IMR-90 (cell line): ENCODE measurements around the gene MCTP1. TPM values are rescaled to one million over a fixed set of nuclear protein-coding genes. Genes with fewer than 3 reads are reported as not detected.

ENCODE experiments used
- ATAC-seq: fragments of 200-7000 bp; cut with Tn5 transposase; 2 replicates; pipeline ENCODE4 v1.9.1; 2020; ENCODE audit warnings: low read depth, mild to moderate bottlenecking, moderate library complexity
- BruUV-seq: library from RNA; stranded (reverse); fragments of 400-500 nt; replicated peaks from 2 replicates; lab custom pipeline; 2021; lab: Mats Ljungman, UMichigan
- CTCF ChIA-PET: fragments of 300-600 bp; formaldehyde crosslinking; extraction: SDS; loops from one replicate; lab custom pipeline; 2021; ENCODE audit warnings: antibody characterized with exemption; lab: Yijun Ruan, JAX
- POLR2A ChIA-PET: fragments of 300-600 bp; sonication (Branson Sonifier 250); formaldehyde crosslinking; loops from one replicate; lab custom pipeline; 2022; ENCODE audit warnings: antibody characterized with exemption; ENCODE audit not compliant: unreplicated experiment; lab: Charles Lee
- DNase-seq: peaks from one replicate; pipeline ENCODE4 v3.0.0; 2013
- H2AFZ ChIP-seq: replicated peaks from 2 replicates; pipeline ENCODE3; 2013; ENCODE audit warnings: low read length, mild to moderate bottlenecking; ENCODE audit not compliant: poor library complexity
- H2AK5ac ChIP-seq: 2 replicates; pipeline ENCODE4 v1.6.1; 2013; ENCODE audit warnings: low read depth, low read length, inconsistent platforms
- H2AK9ac ChIP-seq: replicated peaks from 2 replicates; pipeline ENCODE3; 2013; ENCODE audit warnings: mild to moderate bottlenecking, low read depth, low read length, moderate library complexity; ENCODE audit not compliant: poor library complexity
- H2BK120ac ChIP-seq: 2 replicates; pipeline ENCODE4 v1.6.1; 2013; ENCODE audit warnings: low read depth, low read length, inconsistent platforms
- H2BK15ac ChIP-seq: 3 replicates; pipeline ENCODE4 v1.6.1; 2013; ENCODE audit warnings: low read depth, low read length, inconsistent platforms
- H2BK20ac ChIP-seq: 2 replicates; pipeline ENCODE4 v1.6.1; 2013; ENCODE audit warnings: low read depth, mild to moderate bottlenecking, inconsistent platforms, low read length, moderate library complexity
- H2BK5ac ChIP-seq: 2 replicates; pipeline ENCODE4 v1.6.1; 2013; ENCODE audit warnings: mild to moderate bottlenecking, low read depth, low read length, inconsistent platforms; ENCODE audit not compliant: poor library complexity, severe bottlenecking
- H3K14ac ChIP-seq: replicated peaks from 2 replicates; pipeline ENCODE4 v1.6.1; 2013; ENCODE audit warnings: low read depth, low read length, inconsistent platforms
- H3K18ac ChIP-seq: 2 replicates; pipeline ENCODE4 v1.6.1; 2013; ENCODE audit warnings: low read depth, low read length, control low read depth
- H3K23ac ChIP-seq: 2 replicates; pipeline ENCODE4 v1.6.1; 2013; ENCODE audit warnings: low read depth, low read length, inconsistent platforms
- H3K27ac ChIP-seq: 2 replicates; pipeline ENCODE4 v1.5.1; 2013; ENCODE audit warnings: mild to moderate bottlenecking, control low read depth, low read length; ENCODE audit not compliant: insufficient read depth
- H3K27me3 ChIP-seq: 2 replicates; pipeline ENCODE4 v1.6.1; 2013; ENCODE audit warnings: low read length; ENCODE audit not compliant: control insufficient read depth, insufficient read depth
- H3K36me3 ChIP-seq: 2 replicates; pipeline ENCODE4 v1.6.1; 2013; ENCODE audit warnings: low read length, mixed read lengths; ENCODE audit not compliant: control insufficient read depth, insufficient read depth
- H3K4ac ChIP-seq: 2 replicates; pipeline ENCODE4 v1.6.1; 2013; ENCODE audit warnings: low read depth, low read length, inconsistent platforms
- H3K4me1 ChIP-seq: 2 replicates; pipeline ENCODE4 v1.6.1; 2013; ENCODE audit warnings: low read length, mixed read lengths; ENCODE audit not compliant: control insufficient read depth, insufficient read depth
- H3K4me2 ChIP-seq: 2 replicates; pipeline ENCODE4 v1.6.1; 2013; ENCODE audit warnings: low read depth, mild to moderate bottlenecking, control low read depth, low read length, moderate library complexity
- H3K4me3 ChIP-seq: 2 replicates; pipeline ENCODE4 v1.5.1; 2013; ENCODE audit warnings: low read depth, mild to moderate bottlenecking, control low read depth, low read length, moderate library complexity; ENCODE audit not compliant: insufficient read depth
- H3K56ac ChIP-seq: 2 replicates; pipeline ENCODE4 v1.6.1; 2013; ENCODE audit warnings: low read length, inconsistent platforms; ENCODE audit not compliant: insufficient read depth; ENCODE audit errors: extremely low read depth
- H3K79me1 ChIP-seq, 2 experiments: 2 replicates each; pipeline ENCODE4 v1.6.1; 2013; ENCODE audit warnings: low read length in 2 of 2, inconsistent platforms in 1 of 2, low read depth in 1 of 2
- H3K9ac ChIP-seq: 2 replicates; pipeline ENCODE4 v1.6.1; 2013; ENCODE audit warnings: low read depth, low read length, control low read depth
- H3K9me1 ChIP-seq: 2 replicates; pipeline ENCODE4 v1.6.1; 2013; ENCODE audit warnings: low read length, inconsistent platforms; ENCODE audit not compliant: insufficient read depth
- H3K9me3 ChIP-seq: 2 replicates; pipeline ENCODE4 v1.6.1; 2013; ENCODE audit warnings: low read length; ENCODE audit not compliant: control insufficient read depth, insufficient read depth
- H4K20me1 ChIP-seq: 2 replicates; pipeline ENCODE4 v1.6.1; 2013; ENCODE audit warnings: low read length, inconsistent platforms; ENCODE audit not compliant: insufficient read depth
- H4K5ac ChIP-seq: 2 replicates; pipeline ENCODE4 v1.6.1; 2013; ENCODE audit warnings: mild to moderate bottlenecking, low read depth, low read length, control low read depth
- H4K8ac ChIP-seq, 2 experiments: 2 replicates each; pipeline ENCODE4 v1.6.1; 2013; ENCODE audit warnings: low read depth in 2 of 2, low read length in 2 of 2, control low read depth in 1 of 2, inconsistent platforms in 1 of 2
- H4K91ac ChIP-seq: 2 replicates; pipeline ENCODE4 v1.6.1; 2013; ENCODE audit warnings: low read depth, low read length, inconsistent platforms; ENCODE audit not compliant: insufficient read depth
- CTCF ChIP-seq: conservative IDR thresholded peaks from 2 replicates; pipeline ENCODE4 v1.5.1; 2012; ENCODE audit warnings: mild to moderate bottlenecking, low read depth, low read length, improper control_type of control experiment
- POLR2A ChIP-seq: IDR thresholded peaks from 2 replicates; pipeline ENCODE4 v1.6.1; 2012; ENCODE audit warnings: mild to moderate bottlenecking, low read depth, low read length
- WGBS, 2 experiments: methylation state at CpG; one replicate each; pipeline versions ENCODE4 v1.1.5 to v1.1.7; 2013; ENCODE audit warnings: missing lambda C conversion rate in 2 of 2; ENCODE audit not compliant: insufficient read length in 1 of 2; ENCODE audit errors: extremely low coverage in 2 of 2; 5-methylcytosine and 5-hydroxymethylcytosine counted together
- dilution Hi-C: fragments of 300-500 bp; cut with HindIII; formaldehyde crosslinking; loops from one replicate; pipeline ENCODE4 v1.14.3; 2018; ENCODE audit warnings: low sequenced_read_pairs; ENCODE audit not compliant: unreplicated experiment
- in situ Hi-C: fragments of 300-500 bp; cut with MboI; formaldehyde crosslinking; loops from 3 replicates; pipeline ENCODE4 v1.14.3; 2019; ENCODE audit warnings: low sequenced_read_pairs, inconsistent platforms, mixed read lengths
- intact Hi-C: fragments of 100-400 bp; cut with micrococcal nuclease; formaldehyde crosslinking; loops from 2 replicates; pipeline ENCODE4 v1.10.0; 2022
- polyA plus RNA-seq, 3 experiments: library from polyadenylated mRNA; depleted of rRNA; stranded (reverse); fragments of >200 nt; gene quantifications; 2 replicates each; pipeline ENCODE4 v1.2.3, GENCODE V29; 2012; ENCODE audit warnings: low replicate concordance in 1 of 3
- total RNA-seq: library from RNA; depleted of rRNA; stranded (reverse); fragments of >200 nt; gene quantifications from 2 replicates; pipeline ENCODE4 v1.2.3, GENCODE V29; 2012

MCTP1 gene
- total and polyA plus RNA-seq, 2 of the 4 experiments (the other 2 are of a cell fraction): 0.21 TPM; not detected in 1

- Histone ChIP-seq H3K79me1 (no peaks in the 10 kb centered on the region), H3K4me3 (no peak overlapping the region), H3K36me3 (no peaks in the 10 kb centered on the region), H3K56ac (no peak overlapping the region), H4K20me1 (no peaks in the 10 kb centered on the region), H2BK5ac (no peak overlapping the region), H2BK15ac (no peak overlapping the region), H3K27ac (no peak overlapping the region), H3K4me2 (no peak overlapping the region), H3K4me1 (no peaks in the 10 kb centered on the region), H4K5ac (no peak overlapping the region), H3K9me1 (no peaks in the 10 kb centered on the region), H3K9me3 (no peaks in the 10 kb centered on the region), H3K27me3 (no peaks in the 10 kb centered on the region), H2BK120ac (no peak overlapping the region), H2AFZ (no peak overlapping the region), H2AK9ac (no peak overlapping the region), H4K8ac (no peak overlapping the region), H3K14ac (no peak overlapping the region), H3K23ac (no peak overlapping the region), H3K9ac (no peak overlapping the region), H3K18ac (no peak overlapping the region), H2BK20ac (no peak overlapping the region), H2AK5ac (no peak overlapping the region), H4K91ac (no peak overlapping the region), H3K4ac (no peak overlapping the region)
- no CpG with 5 or more reads among the region's 2 CpGs for WGBS, 2 experiments
- dilution Hi-C loops: no loop called here
- TF ChIP-seq CTCF (no peak), POLR2A (no peak)
- in situ Hi-C loops: no loop called here
- ATAC-seq: no peak
- ChIA-PET POLR2A (no interaction called here), CTCF (no interaction called here)
- intact Hi-C loops: no loop called here
- DNase-seq: no peak
- no TSS peak for BruUV-seq
Measured at GRCh38 chr5:95026718-95027117, 258.2 kb downstream of the MCTP1 start.
